GM06990 (cell line): Measurements from ENCODE around the gene ARSG.

Experiments
- DNase-seq: peaks from one replicate; pipeline ENCODE4 v3.0.0-alpha.2; 2011; ENCODE audit not compliant: insufficient read length; ENCODE audit errors: extremely low read depth
- H3K27me3 ChIP-seq: replicated peaks from 2 replicates; pipeline ENCODE4 v1.6.0; 2011; ENCODE audit warnings: low read length; ENCODE audit not compliant: control insufficient read depth, insufficient read depth
- H3K36me3 ChIP-seq: 2 replicates; pipeline ENCODE4 v1.5.1; 2011; ENCODE audit warnings: low read length; ENCODE audit not compliant: control insufficient read depth, insufficient read depth
- H3K4me3 ChIP-seq: replicated peaks from 2 replicates; pipeline ENCODE4 v1.5.1; 2011; ENCODE audit warnings: low read depth, mild to moderate bottlenecking, control low read depth, low read length
- TF ChIP-seq, protein P1 (sequence below): IDR thresholded peaks from 2 replicates; pipeline ENCODE4 v1.5.1; 2011; ENCODE audit warnings: low read length, control low read depth, mild to moderate bottlenecking, inconsistent platforms; ENCODE audit not compliant: insufficient read depth, poor library complexity, severe bottlenecking

Gene ARSG

DNA sequence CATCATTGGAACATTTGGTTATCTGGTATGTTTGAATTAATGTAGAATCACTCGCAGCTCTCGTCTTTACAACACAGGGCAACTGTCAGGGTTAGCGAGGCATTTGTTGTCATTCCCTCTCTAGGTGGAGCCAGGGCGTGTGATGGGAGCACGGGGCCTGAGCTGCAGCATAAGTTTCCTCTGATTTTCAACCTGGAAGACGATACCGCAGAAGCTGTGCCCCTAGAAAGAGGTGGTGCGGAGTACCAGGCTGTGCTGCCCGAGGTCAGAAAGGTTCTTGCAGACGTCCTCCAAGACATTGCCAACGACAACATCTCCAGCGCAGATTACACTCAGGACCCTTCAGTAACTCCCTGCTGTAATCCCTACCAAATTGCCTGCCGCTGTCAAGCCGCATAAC, 128.8 kb downstream of the ARSG start:
- peaks cover 1% of the 10 kb centered on the region for H3K36me3 ChIP-seq
- DNase-seq: no peak
- H3K4me3 ChIP-seq: no peak overlapping the region
- H3K27me3 ChIP-seq: no peaks in the 10 kb centered on the region
- TF ChIP-seq, protein P1, sequence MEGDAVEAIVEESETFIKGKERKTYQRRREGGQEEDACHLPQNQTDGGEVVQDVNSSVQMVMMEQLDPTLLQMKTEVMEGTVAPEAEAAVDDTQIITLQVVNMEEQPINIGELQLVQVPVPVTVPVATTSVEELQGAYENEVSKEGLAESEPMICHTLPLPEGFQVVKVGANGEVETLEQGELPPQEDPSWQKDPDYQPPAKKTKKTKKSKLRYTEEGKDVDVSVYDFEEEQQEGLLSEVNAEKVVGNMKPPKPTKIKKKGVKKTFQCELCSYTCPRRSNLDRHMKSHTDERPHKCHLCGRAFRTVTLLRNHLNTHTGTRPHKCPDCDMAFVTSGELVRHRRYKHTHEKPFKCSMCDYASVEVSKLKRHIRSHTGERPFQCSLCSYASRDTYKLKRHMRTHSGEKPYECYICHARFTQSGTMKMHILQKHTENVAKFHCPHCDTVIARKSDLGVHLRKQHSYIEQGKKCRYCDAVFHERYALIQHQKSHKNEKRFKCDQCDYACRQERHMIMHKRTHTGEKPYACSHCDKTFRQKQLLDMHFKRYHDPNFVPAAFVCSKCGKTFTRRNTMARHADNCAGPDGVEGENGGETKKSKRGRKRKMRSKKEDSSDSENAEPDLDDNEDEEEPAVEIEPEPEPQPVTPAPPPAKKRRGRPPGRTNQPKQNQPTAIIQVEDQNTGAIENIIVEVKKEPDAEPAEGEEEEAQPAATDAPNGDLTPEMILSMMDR: no peak

DNA sequence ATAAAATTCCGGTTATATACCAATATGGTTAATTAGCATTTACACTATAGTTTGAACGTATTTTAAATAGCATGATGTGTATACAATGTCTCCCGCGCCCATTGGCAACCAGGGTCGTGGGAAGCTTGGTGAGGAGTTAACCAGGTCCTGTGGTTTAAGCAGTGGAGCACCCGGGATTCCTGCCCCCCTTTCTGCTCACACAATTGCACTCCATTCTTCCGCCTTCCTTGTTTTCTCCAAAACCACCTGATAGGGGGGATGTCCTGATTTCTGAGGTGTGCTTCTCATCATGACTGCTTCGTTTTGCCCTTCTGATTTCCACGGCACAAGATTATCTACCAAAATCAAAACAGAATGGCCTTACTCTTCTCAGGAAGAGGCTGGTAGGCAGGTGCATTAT, 130.2 kb downstream of the ARSG start:
- DNase-seq: no peak
- Histone ChIP-seq H3K27me3 (no peaks in the 10 kb centered on the region), H3K36me3 (peaks cover 4% of the 10 kb centered on the region), H3K4me3 (no peak overlapping the region)
- TF ChIP-seq, protein P1: no peak

DNA sequence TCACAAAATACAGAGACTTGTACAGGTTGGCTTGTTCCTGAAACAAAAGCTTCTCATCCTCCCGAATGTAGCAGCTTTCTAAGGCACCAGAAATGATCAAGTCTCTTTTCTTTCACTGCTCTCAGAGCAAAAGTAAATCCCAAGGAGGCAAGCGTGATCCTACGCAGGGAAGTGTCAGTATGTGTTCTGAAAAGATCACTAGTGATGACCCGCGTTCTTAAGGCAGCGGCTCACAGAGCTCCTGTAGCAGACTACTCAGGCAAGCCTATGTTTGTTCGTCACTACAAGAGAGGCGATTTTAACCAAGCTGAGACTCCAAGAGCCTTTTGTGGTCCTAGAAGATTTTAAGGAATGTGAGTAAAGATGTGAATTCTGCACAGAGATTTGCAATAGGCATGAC, 131.5 kb downstream of the ARSG start:
- Histone ChIP-seq H3K4me3 (no peak overlapping the region), H3K36me3 (peaks cover 5% of the 10 kb centered on the region), H3K27me3 (no peaks in the 10 kb centered on the region)
- DNase-seq: no peak
- TF ChIP-seq, protein P1: no peak

DNA sequence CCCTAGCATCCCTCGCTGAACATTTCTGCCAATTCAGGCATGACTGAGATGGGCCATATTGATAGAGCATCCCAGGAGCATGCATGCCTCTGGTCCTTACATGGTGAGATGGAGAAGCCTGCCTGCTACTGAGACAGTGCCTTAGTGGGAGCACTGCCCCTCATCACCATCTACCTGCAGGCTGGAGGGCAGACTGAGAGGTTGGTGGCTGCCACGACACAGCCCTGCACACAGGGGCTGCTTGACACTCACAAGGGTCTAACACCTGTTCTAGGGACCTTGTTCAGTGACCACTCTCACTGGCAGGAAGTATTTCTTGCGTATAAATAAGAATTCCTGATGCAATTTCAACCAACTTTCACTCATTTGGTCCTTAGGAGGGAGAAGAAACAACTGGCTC, 132.0 kb downstream of the ARSG start:
- peaks cover 6% of the 10 kb centered on the region for H3K36me3 ChIP-seq
- no peaks in the 10 kb centered on the region for H3K27me3 ChIP-seq
- no peak overlapping the region for H3K4me3 ChIP-seq
- DNase-seq: no peak
- TF ChIP-seq, protein P1: no peak

DNA sequence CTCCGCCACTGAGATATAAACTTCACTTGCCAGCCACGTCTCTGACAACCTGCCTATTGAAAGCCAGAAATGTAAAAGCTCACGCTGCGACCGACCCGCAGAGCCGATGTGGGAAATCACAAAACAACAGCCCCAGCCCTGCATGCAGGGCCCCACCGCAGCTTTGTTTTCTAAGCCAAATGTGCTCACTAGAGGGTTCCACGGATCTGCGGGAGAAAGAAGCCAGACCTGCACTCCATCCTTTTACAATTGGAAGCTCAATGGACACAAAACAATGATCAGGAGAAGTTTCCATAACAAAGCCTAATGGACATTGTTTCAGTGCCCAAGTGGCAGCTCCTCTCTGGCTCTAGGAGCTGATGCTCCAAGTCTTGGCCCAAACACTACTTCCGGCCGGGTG, 132.9 kb downstream of the ARSG start:
- peaks cover 13% of the 10 kb centered on the region for H3K36me3 ChIP-seq
- no peaks in the 10 kb centered on the region for H3K27me3 ChIP-seq
- TF ChIP-seq, protein P1: no peak
- no peak overlapping the region for H3K4me3 ChIP-seq
- DNase-seq: no peak

DNA sequence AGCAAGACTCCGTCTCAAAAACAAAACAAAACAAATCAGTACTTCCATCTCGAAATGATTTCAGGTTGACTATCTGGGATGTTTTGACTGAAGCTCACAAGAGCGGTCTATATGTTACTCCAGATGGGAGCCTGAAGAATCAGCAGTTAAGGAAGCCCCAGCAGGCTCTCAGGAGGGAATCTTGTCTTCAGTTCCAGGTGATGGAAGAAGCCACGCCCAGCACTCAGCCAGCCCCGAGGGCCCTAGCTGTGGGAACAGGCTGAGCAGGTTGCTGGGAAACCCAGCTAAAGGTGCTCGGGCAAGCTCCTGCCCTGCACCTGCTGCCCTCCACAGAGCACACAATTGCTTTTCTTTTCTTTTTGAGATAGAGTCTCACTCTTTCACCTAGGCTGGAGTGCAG, 133.6 kb downstream of the ARSG start:
- no peak overlapping the region for H3K4me3 ChIP-seq
- H3K27me3 ChIP-seq: no peaks in the 10 kb centered on the region
- peaks cover 16% of the 10 kb centered on the region for H3K36me3 ChIP-seq
- TF ChIP-seq, protein P1: no peak
- no peak for DNase-seq
